CD4-positive, alpha-beta T cell treated with Interleukin-4 for 1 hour (primary cell): ENCODE data around the gene HEXB.
A peak's percentile ranks its signal among the peaks of the same experiment; 100 is the strongest.

Source experiments
- DNase-seq, 2 donors: peaks; one replicate each; pipeline ENCODE4 v3.0.0-alpha.2; 2020 to 2022

HEXB gene

DNA sequence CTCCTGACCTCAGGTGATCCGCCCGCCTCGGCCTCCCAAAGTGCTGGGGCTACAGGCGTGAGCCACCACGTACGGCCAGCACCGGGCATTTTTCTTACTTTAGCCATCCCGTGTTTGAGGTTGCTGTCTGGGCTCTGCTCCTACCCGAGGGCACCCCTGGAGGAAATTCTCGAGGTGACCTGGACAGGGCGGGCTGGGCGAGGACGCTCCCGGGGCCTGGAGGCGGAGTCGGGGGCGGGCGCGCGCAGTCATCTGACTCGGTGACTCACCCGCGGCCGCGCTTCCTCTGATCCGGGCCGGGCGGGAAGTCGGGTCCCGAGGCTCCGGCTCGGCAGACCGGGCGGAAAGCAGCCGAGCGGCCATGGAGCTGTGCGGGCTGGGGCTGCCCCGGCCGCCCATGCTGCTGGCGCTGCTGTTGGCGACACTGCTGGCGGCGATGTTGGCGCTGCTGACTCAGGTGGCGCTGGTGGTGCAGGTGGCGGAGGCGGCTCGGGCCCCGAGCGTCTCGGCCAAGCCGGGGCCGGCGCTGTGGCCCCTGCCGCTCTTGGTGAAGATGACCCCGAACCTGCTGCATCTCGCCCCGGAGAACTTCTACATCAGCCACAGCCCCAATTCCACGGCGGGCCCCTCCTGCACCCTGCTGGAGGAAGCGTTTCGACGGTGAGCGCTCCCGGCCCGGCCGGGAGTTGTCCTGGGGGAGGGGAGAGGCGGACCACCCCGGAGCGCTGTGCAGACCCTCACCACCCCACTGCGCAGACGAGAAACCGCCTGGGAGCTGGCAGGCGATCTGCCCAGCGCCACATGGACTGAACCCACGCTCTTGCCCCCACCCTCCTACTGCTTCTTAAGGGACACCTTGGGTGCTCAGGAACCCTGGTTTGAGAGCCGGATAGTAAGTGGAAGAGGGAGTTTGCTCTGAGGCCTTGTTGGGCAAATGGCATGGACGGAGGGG is at the start of gene HEXB:
TSS of gene HEXB (plus strand) at position 334 of the 952 bp plus-strand sequence. CDS start at position 362, 28 bp downstream.
- peak; percentile 83 to 84 for DNase-seq

DNA sequence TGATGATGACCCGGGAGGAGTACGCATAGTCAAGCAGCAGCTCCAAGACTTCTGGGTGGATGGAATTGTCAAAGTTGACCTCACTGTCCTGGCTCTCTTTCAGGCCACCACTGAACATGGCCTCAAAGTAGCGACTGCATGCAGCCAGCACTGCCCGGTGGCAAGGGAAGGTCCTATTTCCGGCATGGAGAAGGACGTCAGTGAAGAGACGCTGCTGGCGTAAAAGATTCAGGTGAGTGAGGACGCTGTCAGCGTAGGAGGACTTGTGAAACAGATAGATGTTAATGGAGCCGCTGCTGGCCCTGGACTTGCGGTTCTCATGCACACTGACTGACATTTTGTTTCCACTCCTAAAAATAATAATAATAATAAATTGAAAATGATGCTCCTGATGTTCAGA is 48.9 kb upstream of the HEXB start:
- DNase-seq = no peak

DNA sequence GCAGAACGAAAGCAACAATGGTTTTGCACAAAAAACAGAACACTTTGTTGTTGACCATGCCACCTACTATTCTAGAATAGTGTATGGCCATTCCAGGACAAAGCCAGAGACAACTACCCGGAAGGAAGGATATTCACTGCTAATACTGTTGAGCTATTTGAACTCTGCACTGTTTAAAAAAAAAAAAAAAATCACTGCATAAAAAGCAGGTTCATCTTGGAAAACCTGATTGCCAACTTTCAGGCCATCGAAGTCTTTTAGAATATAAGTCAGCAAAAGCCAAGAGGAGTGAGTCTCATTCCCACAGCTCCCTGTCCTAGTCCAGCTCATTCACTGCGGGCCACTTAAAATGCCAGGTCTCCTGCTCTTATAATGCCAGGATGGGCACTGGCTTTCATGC is 48.5 kb upstream of the HEXB start:
- DNase-seq = no peak

DNA sequence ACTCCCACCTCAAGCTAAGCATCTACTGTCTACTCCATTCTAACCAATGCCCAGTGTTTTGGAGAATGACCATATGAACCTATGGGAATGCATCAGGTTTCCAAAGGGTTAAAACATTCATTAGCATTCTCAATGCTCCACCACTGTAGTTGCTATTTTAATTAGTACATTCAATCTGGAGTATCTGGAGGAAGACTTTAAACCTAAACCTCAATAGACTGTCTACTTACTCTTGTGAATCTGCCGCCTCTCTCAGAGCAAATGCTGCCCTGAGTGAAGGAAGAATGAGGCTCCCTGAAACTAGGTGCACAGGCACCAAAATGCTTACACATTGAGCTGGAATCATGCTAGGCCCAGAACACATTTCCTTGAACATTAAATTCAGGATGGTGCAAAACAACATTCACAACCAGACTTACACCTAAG is 46.5 kb upstream of the HEXB start:
- DNase-seq = no peak

DNA sequence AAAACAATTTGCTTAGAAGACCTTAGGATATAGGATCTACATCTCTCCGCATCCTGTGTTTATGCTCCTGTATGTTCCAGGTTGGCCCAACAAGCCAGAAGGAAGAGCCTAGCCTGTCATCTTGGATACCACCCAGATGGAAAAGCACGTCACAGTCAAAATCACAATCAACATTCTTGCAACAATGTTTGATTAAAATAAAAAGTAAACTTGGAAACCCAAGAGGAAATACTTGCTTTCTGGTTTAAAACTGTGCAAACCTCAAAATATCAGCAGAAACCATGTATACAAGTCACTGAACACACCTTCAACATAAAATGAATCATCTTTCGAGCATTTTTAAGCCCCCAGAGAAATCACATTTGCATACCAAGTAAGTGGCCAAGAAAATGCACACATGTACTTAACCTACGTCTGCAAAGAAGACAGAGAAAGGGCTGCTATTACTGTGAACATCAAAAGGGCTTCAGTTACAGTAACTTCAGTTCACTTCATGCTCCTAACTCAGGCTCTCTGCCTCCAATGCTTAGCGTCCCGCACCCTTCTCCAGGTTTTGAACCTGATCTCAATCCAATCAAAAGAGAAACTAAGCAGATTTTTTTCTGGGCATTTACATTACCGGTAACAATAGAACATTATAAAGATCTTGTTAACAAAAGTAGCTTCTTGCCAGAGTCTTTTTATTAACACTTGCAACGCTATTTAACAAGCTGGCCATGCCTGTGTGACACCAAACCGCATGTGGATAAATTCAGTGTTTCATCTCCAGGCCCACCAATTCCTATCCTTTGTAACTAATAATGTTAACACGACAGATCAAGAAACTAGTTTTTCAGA is 45.8 kb upstream of the HEXB start:
- DNase-seq = no peak

DNA sequence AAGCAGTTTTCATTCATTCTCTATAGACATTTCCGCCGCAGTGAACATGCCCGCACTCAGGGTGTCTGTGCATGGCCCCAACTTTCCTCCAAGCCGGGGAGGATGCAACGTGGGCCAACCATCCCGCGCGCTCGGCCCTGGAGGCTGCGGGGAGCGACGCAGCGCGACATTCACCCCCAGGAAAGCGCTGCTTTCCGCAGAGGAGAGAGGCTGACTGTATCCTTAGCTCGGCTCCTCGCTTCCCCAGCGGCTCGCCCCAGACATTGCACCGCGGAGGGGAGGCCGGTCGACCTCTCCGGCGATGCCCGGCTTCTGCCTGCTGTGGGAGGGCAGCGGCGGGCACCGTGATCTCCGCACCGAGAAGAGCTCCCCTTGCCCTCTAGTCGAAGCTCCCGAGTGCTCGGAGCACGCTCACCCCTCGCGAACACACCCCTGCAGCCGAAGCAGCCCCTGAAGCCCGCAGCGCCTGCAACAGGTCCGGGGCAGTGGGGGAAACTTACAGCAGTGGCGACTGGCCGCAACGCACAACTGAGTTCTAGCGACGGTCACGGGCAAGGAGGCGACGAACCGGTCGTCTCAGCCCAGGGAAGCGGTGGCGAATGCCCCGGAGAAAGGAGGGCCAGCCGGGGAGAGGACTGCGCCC is 45.1 kb upstream of the HEXB start:
- DNase-seq = peak; percentile 27 to 33

DNA sequence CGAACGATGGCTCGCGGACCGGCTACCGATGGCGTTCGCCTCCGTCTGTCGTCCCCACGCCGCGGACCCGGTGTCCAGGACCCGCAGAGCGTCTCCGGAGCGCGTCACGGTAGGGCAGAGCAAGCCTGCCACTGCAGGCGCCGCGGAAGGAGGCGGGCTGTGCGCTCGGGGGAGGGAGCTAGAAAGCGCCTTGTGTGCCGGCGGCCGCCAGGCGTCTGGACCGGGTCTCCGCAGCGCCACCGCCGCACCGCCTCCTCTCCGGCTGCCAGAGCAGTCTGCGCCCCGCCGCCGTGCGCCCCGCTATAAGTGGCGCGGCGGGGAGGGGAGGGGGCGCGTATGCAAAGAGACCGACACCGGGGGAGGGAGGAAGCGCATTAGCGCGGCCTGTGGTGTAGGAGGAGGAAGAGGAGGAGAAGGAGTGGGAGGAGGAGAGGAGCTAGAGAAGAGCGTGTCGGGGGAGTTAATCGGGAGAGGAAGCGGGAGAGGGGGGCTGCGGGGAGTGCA is 44.5 kb upstream of the HEXB start, which contains the start of gene ENC1:
TSS of gene ENC1 (minus strand) at position 279 of the 504 bp plus-strand sequence. CDS start 4,243 bp downstream, outside the sequence.
- peak; percentile 73 to 81 for DNase-seq

DNA sequence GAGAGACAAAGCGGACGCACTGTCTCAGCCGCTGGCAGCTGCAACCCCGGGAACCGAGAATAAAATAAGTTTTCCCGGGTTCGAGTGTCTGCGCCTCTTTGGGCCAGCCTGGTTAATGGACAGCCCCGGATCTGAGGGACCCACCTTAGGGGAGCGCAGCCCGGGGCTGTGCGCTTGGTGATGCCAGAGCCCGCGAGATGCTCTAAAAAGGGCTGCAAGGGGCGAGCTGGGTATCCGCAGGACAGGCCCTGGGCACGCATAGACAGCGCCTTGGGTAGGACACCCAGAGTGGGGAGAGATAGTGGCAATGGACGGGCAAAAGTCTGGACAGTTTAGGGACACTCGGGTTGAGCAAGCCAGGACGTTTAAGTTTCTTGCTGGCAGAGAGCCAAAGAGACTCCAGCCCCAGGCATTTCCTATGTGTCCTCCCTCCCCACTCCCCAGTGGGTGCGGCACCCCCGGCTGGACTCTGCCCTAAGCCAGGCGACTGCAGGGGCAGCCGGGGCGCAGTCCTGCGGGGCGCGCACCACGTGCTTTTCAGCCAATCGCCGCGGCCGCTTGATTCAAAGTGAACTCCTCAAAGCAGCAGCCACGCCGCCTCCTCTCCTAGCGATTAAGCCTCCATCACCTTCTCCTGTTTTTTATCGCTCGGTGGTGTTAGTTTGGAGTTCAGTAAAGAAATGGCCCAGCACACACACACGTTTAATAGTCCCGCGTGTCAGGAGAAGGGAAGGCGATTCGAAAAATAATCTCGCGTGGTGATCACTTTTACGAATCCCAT is 43.9 kb upstream of the HEXB start:
- peak; percentile 29 to 39 for DNase-seq

DNA sequence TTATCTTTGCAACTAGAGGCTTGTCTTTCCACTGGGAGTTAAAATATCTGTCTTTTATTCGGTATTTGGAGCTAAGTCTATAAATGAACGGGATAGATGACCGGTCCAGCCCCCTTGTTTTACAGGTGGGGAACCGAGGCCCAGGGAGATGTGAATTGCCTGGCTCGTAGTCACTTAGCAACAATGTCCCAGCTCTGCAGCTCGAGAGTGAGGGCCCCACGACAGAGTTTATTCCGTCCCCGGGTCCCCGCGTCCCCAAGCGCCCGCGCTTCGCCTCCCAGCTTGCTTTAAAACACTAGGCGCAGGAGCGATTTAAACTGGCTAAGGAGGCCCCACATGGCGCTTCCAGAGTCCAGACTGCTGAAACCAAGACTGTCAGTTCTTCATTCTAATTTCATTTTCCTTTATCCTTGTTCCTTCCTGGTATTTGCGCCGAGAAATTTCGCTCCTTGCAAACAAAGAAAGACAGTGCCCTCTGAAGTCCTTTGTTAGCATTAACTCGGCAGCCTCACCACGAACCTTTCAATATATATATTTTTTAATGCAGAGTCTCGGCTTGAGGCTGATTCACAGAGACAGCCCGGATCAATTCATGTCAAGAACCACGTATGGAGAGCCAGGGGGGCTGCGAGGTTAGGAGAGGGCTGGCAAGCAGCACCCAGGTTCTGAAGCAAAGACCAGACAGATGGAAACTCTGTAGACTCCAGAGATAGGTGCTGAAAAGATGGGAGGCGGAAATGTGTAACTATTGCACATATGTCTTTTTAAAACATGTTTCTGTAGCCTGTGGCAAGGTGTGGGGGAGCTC is 43.1 kb upstream of the HEXB start:
- peak; percentile 16 to 30 for DNase-seq

DNA sequence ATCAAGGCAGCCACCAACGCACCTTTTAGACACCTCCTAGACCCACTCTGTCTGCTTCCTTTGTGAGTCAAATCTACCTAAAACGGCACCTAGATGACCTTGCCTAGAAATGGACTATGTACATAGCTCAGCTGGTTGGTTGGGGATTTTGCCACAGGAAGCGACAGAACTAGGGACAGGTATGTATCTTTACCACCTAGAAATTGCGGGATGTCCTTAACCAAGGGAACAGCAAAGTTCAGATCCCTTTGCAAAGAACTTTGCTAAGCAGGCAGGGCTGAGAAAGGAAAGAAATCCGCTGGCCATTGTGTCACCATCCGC is 42.5 kb upstream of the HEXB start:
- no peak for DNase-seq

DNA sequence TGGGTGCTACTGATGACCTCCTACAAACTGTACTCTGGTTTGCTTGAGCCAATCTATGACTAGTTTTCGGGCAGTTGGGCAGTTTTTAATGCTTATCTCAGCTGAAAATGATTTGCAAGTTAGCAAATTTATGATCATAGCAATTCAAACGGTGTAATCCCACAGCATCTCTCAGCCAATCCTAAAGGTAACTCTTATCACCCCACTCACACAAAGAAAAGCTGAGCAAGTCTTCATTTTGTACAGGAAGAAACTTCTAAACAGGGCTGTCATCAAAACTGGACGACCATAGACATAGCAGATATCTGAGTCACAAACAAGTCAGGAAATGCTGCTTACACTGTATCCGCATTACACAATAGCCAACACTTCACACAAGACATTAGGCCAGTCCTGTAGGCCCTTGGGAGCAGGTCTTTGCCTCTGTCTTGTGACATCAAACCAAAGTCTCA is 41.9 kb upstream of the HEXB start:
- DNase-seq = peak in 1 of 2 donors; percentile 50

DNA sequence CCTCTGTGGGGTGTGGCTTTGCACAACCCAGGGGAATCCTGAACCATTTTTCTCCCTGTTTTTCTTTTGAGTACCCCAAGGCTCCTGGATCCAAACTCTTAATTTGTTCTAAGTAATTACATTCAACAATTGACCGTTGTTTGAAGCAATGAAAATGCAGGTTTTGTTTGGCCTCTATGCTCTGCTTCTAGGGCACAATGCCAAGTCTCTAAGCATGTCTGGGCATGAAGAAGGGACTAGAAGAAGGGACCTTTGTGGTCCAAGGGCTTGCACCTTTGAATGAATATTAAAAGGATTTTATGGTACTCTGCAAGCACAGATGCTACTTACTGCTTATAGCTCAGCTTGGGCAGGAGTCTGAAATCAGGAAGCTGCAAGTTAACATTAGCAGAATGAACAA is 37.9 kb upstream of the HEXB start:
- no peak for DNase-seq

DNA sequence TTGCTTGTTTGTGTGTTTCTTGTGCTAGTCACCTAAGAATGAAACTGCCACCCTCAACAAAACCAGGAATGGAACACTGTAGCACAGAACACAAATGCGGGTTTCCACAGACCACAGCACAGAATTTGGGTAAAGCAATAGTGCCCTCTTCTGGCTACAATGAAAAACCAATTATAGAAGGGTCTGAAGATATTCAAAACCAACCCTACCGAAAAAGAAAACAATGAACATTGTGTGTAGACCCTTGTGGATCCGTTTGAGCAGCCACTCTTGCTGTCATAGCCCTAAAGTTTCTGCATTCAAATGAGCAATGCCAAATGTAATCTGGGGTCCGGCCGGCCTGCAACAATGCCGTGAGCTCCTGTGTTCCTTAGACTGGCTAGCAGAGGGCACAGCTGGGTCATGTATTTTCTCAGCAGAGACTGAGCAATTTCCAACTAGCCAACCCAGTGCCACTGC is 36.2 kb upstream of the HEXB start:
- peak; percentile 34 to 67 for DNase-seq

DNA sequence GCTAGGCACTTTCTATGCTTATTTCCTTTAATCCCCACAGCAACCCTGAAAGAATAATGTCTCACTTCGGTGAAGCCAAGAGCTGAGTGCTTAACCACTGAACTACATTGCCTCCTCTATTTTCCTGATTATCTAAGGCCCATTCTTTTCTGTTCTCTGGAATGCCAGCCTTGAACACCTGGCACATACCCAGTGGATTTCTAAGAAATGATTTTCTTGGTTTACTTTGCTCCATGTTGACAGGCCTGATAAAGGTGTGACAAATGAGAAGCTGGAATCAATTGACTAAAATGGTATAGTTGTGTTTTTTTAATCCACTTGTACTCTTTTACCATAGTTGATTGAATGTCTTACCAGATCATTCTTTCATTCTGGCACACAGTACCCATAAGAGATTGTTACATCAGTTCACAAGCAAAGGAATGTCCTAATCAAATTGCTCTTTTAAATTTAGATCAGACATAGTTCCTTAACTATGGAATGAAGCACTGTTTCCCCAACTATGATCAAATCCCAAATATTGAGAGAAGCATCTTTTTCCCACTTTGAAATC is 35.5 kb upstream of the HEXB start:
- DNase-seq = no peak

DNA sequence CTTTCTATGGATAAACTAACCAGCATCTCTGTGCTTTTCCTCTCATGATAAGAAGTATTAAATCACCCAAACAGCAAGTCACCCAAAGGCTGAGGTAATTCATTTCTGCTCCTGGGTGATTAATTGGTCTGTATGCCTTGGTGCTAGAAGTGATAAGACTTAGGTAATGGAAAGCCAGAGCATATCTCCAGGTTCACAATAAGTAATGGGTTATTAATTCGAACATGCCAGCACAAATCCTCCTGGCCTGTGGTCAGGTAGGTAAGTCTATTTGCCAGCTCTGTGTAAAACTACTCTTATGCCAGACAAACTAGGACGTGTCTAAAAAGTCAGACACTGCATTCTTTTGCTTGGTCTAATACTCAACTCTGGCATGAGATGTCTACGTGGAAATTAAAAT is 33.3 kb upstream of the HEXB start:
- no peak for DNase-seq

DNA sequence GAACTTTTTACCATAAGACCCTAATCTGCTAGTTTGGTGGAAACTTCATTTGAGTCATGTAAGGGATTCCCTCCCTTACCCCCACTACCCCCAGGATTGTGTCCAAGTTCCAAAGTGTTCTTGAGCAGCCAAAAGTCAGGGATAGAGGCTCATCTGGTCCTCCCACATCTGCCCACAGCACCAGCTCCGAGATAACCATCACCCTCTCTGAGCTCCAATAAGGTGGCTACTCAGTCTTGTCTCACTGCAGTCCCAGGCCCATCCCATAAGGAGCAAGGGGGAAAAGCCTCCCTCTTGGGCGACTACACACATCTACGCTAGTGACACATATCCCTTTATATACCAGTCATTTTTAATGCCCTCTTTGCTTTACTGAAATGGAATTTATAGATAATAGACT is 32.5 kb upstream of the HEXB start:
- DNase-seq = no peak

DNA sequence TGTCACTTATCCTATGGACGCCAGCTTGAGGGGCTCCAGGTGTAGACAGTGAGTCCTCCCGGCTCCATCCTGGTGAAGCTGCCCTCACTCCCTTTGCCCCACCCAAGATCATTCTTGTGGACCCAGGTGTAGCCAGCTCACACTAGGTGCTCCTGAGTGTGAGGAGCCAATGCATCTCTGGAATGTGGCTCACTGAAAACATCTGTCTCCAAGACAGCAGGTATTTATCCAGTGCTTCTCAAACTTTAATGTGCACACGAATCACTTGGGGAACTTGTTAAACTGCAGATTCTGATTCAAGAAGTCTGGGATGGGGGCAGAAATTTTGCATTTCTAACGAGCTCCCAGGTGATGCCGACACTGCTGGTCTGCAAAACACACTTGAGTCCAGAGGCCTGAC is 31.0 kb upstream of the HEXB start:
- no peak for DNase-seq

DNA sequence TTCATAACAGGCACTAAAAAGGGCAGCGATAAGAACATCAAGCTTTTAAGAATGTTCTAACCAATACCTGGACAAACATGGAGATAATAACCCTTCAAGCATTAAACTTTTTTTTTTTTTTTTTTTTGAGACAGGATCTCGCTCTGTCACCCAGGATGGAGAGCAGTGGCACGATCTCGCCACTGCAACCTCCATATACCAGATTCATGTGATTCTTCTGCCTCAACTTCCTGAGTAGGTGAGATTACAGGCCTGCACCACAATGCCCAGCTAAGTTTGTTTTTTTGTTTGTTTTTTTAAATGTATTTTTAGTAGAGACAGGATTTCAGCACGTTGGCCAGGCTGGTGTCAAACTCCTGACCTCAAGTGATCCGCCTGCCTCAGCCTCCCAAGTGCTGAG is 29.8 kb upstream of the HEXB start:
- DNase-seq = no peak

DNA sequence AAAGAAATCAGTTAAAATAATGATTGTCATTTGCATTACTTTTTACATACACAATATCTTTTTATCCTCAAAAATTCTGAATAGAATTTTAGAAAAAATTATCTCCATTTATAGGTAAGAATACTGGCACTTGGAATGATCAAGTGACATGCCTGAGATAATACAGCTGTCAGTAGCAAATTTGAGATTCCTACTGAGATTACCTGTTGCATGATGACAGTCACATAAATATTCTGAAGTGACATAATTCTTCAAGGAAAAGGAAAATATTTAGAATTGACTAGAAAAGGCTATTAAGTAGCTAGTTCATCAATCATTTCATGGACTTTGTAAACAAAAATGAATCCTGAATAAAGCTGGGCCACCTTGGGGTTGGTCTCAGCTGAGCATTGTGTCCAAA is 29.3 kb upstream of the HEXB start:
- no peak for DNase-seq

DNA sequence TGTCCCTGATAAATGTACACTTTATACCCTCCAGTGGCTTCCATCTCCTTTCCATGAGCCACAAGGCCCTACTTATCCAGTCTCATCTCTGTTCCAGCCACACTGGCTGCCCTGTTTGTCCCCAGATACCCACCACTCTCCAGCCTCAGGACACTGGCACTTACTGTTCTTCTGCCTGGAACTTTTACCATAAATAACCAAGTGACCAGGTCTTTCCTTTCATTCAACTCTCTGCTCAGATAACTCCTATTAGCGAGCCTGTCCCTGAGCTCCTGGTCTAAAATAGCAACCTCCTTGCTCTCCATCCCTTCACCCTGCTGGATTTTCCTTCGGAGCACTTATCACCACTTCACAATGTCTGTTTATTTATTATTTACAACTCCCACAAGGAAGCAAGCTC is 27.9 kb upstream of the HEXB start:
- DNase-seq = no peak

DNA sequence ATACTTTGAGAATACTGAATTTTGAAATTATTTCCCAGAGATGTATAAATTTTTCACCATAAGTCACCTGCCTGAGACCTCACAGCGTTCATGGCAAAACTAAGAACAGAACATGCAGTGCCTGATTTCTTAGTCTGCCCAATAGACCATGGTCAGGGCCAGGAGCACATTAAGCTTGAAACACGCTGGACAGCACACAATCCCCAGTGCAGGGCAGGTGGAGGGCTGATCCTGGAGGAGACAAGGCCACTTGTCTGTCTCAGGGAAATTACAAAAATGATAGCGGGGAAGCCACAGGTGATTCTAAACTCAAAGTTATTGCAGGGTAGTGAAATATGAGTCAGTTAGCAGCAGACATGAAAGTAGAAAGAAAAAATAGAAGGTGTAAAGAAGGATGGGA is 25.9 kb upstream of the HEXB start:
- DNase-seq = no peak
